ENCODE measurements around the gene MGRN1.

The MGRN1 gene

GRCh38 chr16:4697848-4698291 lies 73.2 kb downstream of the MGRN1 start:
- H3K4me1 ChIP-seq (ENCODE audit: control insufficient read depth, insufficient read depth, low read length) = peaks cover 4% of the 10 kb centered on the region; the same call in 1 of the 2 replicates
- TF ChIP-seq ZNF558 (tag by site-specific recombination; IDR thresholded peaks at IDR 0.05) = no peak
- no peak for TF ChIP-seq ZNF530 (tag by site-specific recombination; IDR thresholded peaks at IDR 0.05; ENCODE audit: low read depth)
- no peak for TF ChIP-seq ZNF2 (tag by site-specific recombination; IDR thresholded peaks at IDR 0.05)
- TF ChIP-seq ZBTB21 (tag by site-specific recombination; IDR thresholded peaks at IDR 0.05) = no peak
- no peak for TF ChIP-seq ZNF501 (tag by site-specific recombination; IDR thresholded peaks at IDR 0.05)
- TF ChIP-seq WT1 (tag by site-specific recombination; IDR thresholded peaks at IDR 0.05) = no peak
- no peak for TF ChIP-seq ZNF843 (tag by site-specific recombination; IDR thresholded peaks at IDR 0.05)
- no peak for TF ChIP-seq ZNF837 (tag by site-specific recombination; IDR thresholded peaks at IDR 0.05)
- TF ChIP-seq AEBP2 (tag by site-specific recombination; IDR thresholded peaks at IDR 0.05; ENCODE audit: borderline replicate concordance) = no peak
- TF ChIP-seq ZNF157 (tag by site-specific recombination; IDR thresholded peaks at IDR 0.05) = no peak
- TF ChIP-seq KLF7 (tag by site-specific recombination; IDR thresholded peaks at IDR 0.05; ENCODE audit: borderline replicate concordance) = no peak
- no peak for TF ChIP-seq ZNF132 (tag by site-specific recombination; IDR thresholded peaks at IDR 0.05; ENCODE audit: borderline replicate concordance)
- TF ChIP-seq ZNF768 (tag by site-specific recombination; IDR thresholded peaks at IDR 0.05) = no peak
- TF ChIP-seq ZBTB20 (tag by site-specific recombination; IDR thresholded peaks at IDR 0.05) = no peak
- TF ChIP-seq ZNF600 (tag by site-specific recombination; IDR thresholded peaks at IDR 0.05) = no peak
- TF ChIP-seq ZNF426 (tag by site-specific recombination; IDR thresholded peaks at IDR 0.05) = no peak
- no peak for TF ChIP-seq ZNF214 (tag by site-specific recombination; IDR thresholded peaks at IDR 0.05; ENCODE audit: borderline replicate concordance)
- H3K4me3 ChIP-seq (ENCODE audit: low read depth, low read length) = no peak overlapping the region
- ChIA-PET CTCF (interaction anchor here (0.8 kb wide), 1 partner anchor 19 kb away, joined by 3 read pairs; no protein-coding TSS in a partner anchor), POLR2A (no interaction called here)
- no peaks in the 10 kb centered on the region for H3K9me3 ChIP-seq (ENCODE audit: control insufficient read depth, insufficient read depth, low read depth, low read length)
- no peak overlapping the region for H3K27ac ChIP-seq (ENCODE audit: extremely low read depth, low read depth, low read length)
- H3K36me3 ChIP-seq (ENCODE audit: control insufficient read depth in 2 of 2, insufficient read depth in 1 of 2, low read length in 2 of 2) = peaks cover 0 to 80% of the 10 kb centered on the region in 2 experiments; a peak in 1 of 3 replicates

- Histone ChIP-seq H3K9me3 (ENCODE audit: control insufficient read depth, insufficient read depth, low read depth, low read length) (no peaks in the 10 kb centered on the region), H3K4me1 (ENCODE audit: control insufficient read depth, insufficient read depth, low read length) (peaks cover 4% of the 10 kb centered on the region; the same call in 1 of the 2 replicates), H3K4me3 (ENCODE audit: low read depth, low read length) (no peak overlapping the region), H3K36me3 (ENCODE audit: control insufficient read depth in 2 of 2, insufficient read depth in 1 of 2, low read length in 2 of 2) (peaks cover 0 to 83% of the 10 kb centered on the region in 2 experiments; a peak in 1 of 3 replicates), H3K27ac (ENCODE audit: extremely low read depth, low read depth, low read length) (no peak overlapping the region)
- ChIA-PET CTCF (no interaction called here), POLR2A (no interaction called here)
- TF ChIP-seq ZNF76 (tag by site-specific recombination; IDR thresholded peaks at IDR 0.05; ENCODE audit: borderline replicate concordance, low read depth) (no peak), PRDM6 (tag by site-specific recombination; IDR thresholded peaks at IDR 0.05) (no peak), EGR2 (tag by site-specific recombination; IDR thresholded peaks at IDR 0.05; ENCODE audit: low read depth) (no peak), ZNF324 (tag by site-specific recombination; IDR thresholded peaks at IDR 0.05) (no peak), ZSCAN30 (tag by site-specific recombination; IDR thresholded peaks at IDR 0.05) (no peak), YY1 (tag by site-specific recombination; IDR thresholded peaks at IDR 0.05) (no peak), ZBTB11 (tag by site-specific recombination; conservative IDR thresholded peaks at IDR 0.05; ENCODE audit: low read depth) (no peak), ZNF768 (tag by site-specific recombination; IDR thresholded peaks at IDR 0.05) (no peak), ZNF449 (tag by site-specific recombination; IDR thresholded peaks at IDR 0.05) (no peak), MYNN (tag by site-specific recombination; IDR thresholded peaks at IDR 0.05; ENCODE audit: borderline replicate concordance) (no peak), ZNF394 (tag by site-specific recombination; IDR thresholded peaks at IDR 0.05; ENCODE audit: borderline replicate concordance) (no peak)
These were observed 73.9 kb downstream of the MGRN1 start for GRCh38 chr16:4698321-4699045.
